GM18519 (cell line): Measurements from ENCODE around the gene MAP3K3.

Experiments used
- ATAC-seq: cut with Tn5 transposase; IDR thresholded peaks from one replicate; pipeline ENCODE4 v1.9.1; 2021; ENCODE audit warnings: mild to moderate bottlenecking, moderate library complexity; ENCODE audit not compliant: unreplicated experiment, low FRiP score

MAP3K3 gene

DNA sequence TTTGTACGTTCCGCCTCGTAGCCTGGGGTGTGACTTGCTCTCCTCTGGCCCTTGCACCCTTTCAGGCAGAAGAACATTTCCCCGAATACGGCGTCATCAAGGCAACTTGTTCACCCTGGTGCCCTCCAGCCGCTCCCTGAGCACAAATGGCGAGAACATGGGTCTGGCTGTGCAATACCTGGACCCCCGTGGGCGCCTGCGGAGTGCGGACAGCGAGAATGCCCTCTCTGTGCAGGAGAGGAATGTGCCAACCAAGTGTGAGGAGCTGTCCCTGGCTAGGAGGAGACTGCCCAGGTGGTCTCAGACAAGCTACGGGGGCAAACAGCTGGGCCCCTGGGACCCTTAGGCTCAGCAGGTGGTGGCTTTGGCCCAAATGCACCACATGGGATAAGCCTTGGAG lies 67.3 kb downstream of the MAP3K3 start:
- no peak for ATAC-seq

DNA sequence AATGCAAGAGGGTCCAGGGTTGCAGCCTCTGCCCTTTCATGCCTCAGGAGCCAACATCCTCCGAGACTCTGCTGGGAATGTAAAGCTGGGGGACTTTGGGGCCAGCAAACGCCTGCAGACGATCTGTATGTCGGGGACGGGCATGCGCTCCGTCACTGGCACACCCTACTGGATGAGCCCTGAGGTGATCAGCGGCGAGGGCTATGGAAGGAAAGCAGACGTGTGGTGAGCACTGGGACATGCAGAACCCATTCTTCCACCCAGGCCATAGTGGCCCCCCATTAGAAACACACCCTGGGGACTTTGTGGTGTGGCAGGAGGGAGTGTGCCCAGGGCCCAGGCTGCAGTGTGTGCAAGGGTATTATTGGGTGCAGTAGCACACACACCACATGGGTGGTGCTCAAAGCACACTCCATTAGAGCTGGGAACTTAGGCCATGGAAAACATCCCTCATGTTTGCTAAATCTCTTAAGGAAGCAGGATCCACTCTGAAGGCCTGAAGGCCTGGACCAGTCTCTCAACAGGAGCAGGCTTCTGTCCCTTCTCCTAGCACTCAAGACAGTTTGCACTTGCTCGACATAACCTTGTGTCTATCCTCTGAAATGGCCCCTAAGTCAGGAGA lies 70.1 kb downstream of the MAP3K3 start:
- ATAC-seq = no peak

DNA sequence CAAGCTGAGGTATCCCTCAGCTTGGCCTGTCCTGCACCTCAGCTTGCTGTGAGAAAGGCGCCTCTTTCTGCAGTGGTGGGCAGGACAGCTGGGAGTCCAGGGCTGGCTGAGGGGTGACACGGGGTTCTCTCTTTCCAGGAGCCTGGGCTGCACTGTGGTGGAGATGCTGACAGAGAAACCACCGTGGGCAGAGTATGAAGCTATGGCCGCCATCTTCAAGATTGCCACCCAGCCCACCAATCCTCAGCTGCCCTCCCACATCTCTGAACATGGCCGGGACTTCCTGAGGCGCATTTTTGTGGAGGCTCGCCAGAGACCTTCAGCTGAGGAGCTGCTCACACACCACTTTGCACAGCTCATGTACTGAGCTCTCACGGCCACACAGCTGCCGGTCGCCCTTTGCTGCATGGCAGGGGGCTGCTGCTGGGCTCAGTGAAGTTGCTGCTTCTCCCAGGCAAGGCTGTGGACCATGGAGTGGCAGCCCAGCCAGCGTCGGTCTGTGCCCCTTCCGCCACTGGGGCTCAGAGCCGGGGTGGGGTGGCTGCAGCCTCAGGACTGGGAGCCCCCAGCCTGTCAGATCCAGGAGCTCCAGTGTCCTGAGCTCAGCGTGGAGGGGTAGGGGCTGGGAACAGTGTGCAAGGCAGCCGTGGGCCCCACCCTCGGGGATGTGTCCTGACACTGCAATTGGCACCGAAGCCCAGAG lies 71.3 kb downstream of the MAP3K3 start:
- ATAC-seq = no peak

DNA sequence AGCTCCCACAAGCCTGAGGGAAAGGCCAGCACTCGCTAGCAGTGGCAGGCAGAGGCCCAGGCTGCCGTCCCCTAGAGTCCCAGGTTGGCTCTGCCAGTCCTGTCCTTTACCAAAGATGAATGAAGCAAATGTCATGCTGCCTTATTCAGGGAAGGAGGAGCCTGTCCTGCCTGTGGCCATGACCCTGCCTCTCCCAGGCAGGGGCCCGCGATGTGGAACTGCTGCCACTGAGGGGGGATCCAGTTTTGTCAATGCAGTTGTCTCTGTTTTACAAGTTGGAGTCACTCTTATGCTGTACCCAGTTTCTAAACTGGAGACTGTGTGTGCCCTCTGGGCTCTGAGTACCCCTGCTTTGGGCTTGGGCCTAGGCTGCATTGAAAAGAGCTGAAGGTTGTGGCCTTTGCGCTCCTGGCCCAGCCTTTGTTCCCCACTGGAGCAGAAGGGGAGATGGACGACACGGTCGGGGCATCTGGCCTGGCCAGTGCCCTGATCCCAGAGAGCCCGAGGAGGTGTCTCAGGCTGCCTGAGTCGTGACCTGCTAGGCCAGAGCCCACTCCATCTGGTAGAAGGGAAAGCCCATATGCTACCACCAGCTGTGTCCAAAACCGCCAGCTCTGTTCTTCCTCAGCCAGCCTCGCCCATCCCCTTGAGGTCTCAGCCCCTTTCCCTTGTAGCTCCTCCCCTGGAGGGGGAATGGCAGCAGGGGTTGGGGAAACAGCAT lies 72.2 kb downstream of the MAP3K3 start:
- ATAC-seq = no peak

DNA sequence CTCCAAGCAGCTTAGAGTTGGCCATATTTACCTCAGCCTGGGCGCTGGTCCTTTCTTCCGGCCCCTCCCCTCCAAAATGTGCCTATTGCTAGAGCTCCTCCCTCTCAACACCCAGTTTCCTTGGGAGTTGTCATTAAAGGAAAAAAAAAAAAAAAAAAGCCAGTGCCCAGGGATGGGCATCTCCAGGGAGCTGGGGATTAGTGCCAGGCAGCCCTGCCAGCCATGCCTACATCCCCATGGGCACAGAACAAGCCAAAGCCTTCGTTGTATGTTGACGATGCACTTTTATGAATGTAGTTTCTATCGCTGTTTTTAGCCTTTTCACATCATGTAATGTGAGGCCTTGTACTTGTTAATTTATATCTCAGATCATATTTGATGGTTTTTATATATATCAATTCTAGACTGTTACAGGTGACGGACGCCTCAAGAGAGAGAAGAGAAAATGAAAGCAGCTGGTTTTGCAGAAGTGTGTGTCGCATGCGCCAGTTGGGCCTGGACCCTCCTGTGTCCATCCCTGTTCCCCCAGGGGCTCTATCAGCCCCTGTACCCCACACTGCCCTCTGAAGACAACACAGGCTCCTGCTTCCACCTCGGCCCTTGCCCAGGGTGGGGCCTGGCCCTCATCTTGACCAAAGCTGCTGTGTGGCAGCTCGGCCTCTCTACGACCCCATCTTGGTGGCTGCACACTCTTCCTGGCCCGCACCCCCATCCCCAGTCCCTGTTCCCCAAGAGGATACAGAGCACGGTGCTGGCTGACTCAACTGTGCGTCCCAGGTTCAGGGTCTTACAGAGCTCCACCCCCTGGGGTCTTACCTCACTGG lies 72.9 kb downstream of the MAP3K3 start:
- ATAC-seq = no peak

DNA sequence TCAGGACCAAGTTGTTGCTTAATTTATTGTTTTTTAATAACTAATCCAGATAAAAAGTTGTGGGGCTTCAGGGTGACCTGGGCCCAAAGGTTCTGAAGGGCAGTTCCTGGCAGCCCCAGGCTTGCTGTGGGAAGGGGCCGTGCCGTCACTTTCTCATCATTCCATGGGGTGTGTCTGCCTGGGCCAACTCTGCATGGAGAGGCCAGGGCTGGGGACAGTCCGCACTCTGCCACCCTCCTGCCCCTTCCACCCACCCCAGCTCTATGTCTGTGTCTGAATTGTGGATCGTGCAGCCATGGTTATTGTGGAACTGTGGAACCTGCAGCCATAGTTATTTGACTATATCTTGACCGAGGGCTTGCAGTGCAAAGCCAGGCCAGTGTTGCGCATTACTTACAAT lies 73.7 kb downstream of the MAP3K3 start:
- no peak for ATAC-seq

DNA sequence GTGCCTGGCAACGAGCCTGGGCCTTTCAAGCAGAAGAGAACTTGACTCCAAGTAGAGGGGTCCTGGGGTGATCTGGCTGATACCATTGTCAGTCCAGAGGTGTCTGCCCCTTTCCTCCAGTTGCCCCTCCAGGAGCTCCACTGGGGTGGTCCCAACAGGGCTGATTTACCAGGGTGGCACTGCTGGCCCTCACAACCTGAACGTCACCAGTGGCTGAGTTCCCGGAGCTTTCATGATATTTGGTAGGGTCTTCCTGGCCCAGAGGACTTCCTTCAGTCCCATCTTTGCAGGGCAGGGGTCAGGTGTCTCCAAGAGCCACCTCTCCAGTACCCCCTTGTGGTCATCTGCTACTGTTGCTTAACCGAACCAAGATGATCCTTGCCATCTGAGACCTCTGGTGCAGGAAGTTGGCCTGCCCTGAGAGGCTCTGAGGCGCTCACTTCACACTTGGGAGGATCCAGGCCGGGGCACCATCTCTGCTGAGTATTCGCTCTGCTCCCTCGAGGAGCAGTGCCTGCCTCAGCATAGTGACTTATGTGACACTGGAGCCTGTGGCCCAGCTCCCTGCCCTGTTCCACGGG lies 74.3 kb downstream of the MAP3K3 start:
- ATAC-seq = no peak

DNA sequence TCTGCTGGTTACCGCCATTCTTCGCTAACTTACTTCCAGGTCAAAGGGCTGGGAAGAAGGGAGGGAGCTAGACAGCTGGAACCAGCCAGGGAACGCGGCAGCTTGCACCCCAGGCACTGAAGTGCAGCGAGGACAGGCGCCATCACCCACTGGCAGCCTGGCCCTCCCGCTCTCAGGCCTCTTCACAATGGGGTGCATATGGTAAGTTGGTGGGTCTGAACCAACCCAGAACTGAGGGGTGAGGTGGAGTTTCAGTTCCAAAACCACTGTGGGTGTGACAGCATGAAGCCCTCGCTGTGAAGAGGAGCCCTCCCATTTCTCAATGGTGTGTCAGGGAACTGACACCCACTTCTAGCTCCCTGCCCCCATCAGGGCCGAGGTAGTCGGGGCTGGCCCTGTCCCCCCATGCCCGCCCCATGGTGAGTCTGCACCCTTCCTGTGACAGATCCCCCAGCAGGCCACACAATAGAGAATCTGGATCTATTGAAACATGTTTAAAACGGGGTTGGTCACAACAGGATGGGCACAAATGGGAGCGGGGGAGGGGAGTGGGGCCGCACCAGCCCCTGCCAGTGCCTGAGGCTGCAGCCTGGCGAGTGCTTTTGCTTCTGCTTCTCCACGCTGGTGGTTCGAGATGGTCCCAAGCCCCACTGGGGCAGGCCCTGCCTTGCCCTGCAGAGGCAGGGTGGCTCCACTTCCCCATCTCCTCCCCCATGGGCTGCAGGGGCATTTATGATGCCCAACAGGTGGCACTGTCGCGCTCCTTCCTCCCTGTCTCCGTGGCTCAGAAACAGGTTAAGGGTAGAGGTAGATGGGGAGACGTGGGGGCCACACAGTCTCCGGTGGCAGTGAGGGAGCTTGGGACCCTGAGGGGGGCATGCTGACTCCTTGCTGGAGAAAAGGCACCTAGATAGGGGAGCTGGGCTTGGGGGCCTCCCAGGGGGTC lies 75.4 kb downstream of the MAP3K3 start:
- ATAC-seq = no peak

DNA sequence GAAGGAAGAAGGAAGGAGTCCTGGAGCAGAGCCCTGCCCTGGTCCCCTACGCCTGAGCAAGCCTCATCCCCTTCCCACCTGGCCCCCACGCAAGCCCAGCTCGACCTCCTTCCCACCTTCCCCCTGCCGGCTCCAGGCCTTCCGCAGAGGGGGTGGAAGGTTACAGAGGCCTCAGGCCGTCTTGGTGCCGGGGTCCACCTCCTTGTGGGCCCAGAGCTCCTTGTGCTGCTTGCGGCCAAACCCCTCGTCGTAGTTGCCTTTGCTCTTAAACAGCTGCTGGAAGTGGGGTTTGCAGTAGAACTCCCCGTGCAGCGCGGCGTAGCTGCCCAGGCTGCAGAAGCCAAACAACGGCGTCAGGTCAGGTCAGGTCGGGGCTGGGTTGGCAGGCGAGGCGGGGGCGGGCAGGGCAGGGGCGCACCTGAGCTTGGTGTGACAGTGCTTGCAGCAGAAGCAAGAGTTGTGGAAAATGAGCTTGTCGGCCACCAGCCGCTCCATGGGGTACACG lies 76.2 kb downstream of the MAP3K3 start:
- ATAC-seq = no peak

DNA sequence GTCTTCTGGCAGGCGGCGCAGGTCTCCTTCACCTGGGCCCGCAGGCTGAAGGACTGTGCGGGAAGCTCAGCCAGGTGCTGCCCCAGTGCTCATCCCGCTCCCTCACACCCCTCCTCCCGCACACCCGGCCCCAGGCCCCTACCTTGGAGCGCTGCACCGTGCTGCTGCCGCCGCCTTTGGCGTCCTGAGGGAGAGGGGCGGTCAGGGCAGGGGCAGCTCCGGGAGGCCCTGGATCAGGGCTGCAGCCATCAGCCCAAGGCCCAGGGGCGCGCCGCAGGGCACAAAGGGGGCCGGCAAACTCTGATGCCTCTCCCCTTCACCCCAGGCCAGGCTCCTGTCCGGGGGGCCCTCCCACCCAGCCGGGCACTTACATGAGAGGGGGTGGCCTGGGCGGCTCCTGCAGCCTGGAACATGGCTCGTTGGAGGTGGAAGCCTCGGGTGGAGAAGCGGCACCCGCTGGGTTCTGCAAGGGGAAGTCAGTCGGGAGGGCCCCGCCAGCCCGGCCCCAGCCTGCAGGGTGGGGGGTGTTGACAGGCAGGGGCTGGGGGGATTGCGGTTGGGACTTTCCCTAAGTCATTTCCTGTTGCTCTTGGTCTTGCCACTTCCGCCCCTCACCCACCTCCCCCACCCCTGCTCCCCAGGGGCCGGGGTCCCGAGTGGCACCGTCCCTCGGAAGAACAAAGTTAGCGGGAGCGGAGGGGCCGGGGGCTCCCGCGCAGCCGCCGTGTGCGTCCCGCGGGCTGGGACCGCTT lies 76.8 kb downstream of the MAP3K3 start:
- no peak for ATAC-seq

DNA sequence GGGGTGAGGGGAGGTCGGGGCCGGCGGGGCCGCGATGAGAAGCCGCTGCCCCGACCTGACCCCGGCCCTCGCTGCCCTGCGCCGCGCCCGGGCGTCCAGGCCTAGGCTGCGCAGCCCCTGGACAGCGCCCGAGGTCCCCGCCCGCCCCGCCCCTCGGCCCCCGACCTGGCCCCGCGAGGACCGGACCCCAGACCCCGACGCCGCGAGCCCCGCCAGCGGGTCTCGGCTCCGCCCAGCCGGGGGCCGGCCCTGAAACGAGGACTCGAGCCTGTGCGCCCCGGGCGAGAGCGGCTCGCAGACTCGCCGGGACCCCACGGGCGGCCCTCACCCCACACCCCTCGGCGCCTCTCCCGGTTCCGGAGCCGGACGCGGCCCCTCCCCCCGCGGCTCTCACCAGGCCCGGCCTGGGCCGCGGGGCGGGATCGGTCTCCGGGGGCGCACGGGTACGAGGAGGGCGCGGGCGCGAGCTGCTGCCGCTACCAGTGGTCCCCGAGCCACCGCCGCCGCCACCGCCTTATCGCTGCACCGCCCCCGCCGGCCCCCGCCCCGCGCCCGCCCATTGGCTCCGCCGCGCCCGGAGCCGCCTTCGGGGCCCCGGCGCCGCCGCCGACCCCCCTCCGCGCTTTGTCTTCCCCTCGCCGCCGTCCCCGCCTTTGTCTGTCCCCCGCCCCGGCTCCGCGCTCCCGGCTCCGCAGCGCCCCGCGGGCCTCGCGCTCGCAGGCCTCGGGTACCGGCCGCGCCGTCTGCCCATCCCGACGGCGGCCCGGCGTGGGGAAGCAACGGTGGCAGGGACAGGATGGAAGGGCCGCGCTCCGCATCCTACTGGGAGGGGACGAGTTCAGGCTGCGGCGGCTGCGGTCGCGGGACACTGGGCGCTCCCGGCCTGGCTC lies 77.7 kb downstream of the MAP3K3 start, which contains the start of gene LIMD2:
TSS of gene LIMD2 (minus strand) at position 488 of the 890 bp plus-strand sequence. CDS start 827 bp downstream, outside the sequence.
- no peak for ATAC-seq

DNA sequence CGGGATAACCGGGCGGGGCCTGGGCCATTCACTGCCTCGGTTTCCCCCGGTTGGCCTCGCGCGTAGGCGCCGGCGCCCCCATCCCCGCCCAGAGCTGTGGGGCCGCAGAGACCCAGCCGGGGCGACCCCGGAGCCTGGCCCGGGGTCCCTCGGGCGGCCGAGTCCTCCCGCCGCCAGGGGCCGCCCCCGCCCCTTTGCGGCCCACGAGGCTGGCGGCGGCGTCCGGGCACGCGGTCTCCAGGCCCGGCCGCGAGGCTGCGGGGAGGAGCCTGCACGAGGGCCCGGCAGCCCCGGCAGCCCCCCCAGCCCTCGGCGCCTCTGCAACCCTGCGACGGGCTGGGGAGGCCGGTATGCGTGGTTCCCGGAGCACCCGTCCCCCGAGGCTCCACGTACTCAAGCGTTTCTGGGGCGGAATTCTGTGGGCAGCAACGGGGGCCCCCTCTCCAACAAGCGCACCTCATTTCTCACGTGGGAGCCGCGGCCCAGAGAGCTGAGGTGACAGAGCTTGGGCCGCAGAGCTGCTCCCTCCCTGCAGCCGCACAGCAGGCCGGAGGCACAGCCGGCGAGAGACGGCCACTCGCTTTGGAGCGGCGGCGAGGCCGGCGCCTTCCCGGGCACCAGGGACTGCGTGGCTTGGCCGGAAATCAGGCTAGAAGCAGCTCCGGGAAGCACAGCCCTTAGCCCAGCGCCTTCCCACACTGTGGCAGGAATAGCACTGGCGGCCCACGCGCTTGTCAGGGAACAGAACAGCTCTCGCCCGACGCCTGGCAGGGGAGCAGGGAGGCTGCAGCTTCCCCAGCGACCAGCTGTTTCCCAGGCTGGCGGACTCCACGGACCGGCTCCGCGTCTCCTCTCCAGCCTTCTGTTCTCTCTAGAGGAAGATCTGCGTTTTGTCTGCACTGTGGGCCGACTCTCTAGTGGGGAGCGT lies 78.6 kb downstream of the MAP3K3 start:
- no peak for ATAC-seq

DNA sequence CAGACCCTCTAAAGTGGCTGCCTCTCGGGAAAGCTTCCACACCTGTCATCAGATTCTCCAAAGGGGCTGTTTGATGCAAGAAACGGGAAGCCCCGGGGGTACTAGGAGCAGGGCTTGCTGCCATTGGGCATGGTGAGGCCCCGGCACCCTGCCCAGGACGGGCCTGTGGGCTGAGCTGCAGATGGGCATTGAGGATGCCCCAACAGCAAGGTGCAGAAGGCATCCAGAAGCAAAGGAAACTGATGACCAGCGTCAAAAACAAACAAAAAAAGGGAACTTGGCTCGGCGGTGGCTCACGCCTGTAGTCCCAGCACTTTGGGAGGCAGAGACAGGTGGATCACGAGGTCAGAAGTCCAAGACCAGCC lies 79.2 kb downstream of the MAP3K3 start:
- no peak for ATAC-seq

DNA sequence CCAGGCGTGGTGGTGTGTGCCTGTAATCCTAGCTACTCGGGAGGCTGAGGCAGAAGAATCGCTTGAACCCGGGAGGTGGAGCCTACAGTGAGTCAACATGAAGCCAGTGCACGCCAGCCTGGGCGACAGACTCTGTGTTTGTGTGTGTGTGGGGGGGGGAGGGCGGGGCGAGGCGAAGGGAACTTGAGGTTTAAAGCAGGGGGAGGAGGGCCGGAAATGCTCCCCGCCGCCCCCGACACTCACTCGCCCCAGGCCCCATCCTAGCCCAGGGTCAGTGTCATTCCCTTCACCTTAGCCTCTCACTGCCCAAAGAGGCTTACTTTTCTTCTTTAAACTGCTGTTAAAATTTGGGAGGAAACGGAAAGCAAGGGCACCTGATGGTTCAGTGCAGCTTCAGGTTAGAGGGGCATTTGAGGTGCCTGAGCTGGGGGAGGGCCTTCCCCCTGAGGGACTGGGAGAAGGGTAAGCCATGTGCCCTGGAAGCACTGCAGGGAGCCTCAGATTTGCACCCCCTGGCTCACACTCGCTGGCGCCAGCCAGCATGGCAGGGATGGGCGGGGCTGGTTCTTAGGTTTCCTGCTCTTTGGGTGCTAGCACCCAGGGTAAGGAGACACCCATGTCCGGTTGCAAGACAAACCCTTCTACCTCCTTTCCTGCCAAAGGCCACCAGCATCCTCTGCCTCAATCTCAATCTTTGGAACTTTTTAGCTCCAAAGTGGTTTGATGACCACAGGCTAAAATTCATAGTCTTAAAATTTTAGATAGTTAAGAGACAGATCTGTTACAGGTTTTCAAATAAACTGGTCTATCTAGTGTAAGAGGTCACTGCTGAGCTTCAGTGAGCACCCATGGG lies 79.9 kb downstream of the MAP3K3 start:
- ATAC-seq = no peak

DNA sequence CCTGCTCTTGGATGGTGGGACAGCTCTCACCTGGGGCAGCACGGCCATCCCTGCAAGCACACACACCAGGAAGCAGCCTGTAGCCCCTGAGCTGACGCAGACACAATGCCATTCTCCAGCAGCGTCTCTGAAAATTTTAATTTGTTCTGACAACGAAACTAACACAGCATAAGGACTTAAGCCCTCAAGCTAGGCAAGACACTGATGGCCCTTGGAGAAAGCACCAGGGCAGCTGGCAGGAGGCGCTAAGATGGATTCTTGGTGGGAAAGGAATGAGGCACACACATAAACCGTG lies 80.5 kb downstream of the MAP3K3 start:
- no peak for ATAC-seq

DNA sequence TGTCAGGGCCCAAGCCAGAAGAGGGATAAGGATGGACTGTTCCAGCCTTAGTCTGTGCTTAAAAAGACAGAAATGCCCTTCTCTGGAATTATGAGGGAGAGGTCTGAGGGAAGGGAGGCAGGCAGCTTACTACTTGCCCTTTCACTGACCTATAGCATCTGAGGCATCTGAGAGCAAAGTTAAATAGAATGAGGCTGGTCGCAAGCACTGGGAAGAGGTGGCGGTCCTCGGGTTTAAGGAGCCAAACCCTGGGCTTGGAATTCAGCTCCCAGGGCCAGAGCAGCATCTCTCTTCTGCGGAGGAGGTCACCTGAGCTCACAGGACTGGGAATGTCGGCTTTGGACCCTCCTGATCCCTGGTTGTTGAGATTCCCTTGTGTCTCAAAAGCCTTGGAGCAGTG lies 80.8 kb downstream of the MAP3K3 start:
- no peak for ATAC-seq
